Stimulated activated CD8-positive, alpha-beta memory T cell treated with anti-CD3 and anti-CD28 coated beads, Interleukin-7, amount 100 ng/mL, for 48 hours (primary cell): ENCODE data around the gene GRK6.

Experiments
- DNase-seq, 2 donors: peaks; one replicate each; pipeline ENCODE4 v3.0.0-alpha.2; 2020; ENCODE audit warnings: low read depth in 1 of 2; ENCODE audit errors: extremely low read depth in 1 of 2

The GRK6 gene

GRCh38 chr5:177438468-177438867 is 12.0 kb downstream of the GRK6 start:
- DNase-seq, result no peak

DNA sequence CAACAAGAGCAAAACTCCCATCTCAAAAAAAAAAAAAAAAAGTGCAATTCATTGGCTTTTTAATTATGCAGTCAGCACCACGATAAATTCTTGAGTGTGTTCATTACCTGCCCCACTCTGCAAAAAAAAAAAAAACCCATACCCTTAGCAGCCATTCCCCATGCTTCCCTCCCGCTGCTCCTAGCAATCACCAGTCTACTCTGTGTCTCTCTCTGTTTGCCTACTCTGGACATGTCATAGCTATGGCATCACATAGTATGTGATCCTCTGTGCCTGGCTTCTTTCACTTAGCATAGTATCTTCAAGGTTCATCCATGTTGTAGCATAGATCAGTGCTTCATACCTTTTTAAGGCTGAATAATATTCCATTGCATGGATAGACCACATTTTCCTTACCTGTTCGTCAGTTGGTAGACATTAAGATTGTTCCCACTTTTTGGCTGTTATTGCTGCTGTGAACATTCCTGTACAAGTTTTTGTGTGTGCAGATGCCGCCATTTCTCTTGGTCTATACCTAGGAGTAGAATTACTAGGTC is 13.1 kb downstream of the GRK6 start:
- DNase-seq, result no peak

- no peak for DNase-seq
These were observed 13.9 kb downstream of the GRK6 start for GRCh38 chr5:177440211-177440989.

DNA sequence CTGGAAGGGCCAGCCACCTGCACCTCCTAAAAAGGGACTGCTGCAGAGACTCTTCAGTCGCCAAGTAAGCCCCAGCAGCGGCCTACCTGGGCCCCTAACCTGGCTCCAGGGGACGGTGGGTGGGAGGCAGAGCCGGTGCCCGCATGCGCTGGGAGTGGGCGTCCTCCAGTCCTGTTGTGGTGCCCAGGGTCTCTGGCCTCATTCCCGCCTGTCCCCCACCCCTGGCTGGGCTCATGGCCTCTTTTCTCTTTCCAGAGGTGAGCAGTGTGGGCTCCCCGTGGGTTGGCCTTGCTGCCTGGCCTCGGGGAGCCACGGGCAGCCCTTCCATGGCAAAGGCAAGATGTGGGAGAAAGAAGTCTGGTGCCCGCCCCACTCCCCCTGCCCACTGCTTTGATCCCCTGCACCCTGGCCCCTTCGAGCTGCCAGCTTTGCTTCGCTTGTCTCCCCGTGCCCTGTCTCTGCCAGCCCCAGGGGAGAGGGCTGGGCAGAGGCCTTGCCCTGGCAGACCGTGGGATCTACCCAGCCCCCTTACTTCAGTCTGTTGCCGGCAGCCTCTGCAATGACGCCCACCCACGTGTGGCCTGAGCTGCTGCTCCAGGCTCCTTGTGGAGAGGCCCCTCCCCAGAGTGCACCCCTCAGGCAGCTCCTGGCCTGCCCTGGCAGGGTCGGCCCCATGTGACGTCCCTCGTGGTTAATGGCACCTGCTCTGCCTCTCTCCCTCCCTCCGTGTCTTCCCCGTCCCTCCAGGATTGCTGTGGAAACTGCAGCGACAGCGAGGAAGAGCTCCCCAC is 14.7 kb downstream of the GRK6 start:
- no peak for DNase-seq

- DNase-seq, result no peak
These were observed 15.8 kb downstream of the GRK6 start for GRCh38 chr5:177442066-177442826.

DNA sequence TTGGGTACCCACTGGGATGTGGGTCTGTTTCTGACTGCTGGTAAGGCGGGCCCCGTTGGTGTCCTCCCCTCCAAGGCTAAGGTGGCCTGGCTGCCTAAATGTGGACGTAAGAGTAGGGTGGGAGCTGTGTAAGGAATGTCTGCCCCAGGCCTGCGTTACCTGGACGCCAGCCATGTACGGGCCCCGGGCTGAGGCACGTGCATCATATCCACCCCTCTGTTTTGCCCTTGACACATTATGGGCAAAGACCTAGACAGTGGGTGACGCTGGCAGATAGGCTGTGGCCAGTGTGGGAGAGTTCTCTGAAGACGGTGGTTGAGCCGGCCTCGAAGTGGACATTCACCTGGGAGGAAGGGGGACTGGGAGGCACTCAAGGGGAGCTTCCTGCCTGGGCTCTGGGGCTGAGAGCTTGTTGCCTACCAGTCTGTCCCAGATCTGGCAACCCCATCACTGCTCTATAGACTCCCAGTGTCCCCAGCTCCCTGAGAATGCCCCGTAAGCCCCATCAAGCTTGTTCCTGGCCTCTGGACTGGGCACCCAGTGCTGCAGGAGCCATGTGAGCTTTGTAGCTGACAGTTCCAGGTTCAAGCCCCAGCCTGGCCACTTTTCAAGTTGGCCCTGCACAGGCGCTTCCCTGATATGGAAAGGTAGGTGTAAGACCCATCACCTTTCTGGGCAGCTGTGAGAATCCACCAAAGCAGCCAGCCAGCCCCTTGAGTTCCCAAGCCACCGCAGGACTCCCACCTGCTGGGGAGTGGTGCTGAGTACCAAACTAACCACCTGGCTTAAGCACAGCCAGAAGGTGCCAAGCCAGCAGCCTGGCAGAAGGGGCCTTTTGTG is 16.9 kb downstream of the GRK6 start:
- DNase-seq, result no peak

DNA sequence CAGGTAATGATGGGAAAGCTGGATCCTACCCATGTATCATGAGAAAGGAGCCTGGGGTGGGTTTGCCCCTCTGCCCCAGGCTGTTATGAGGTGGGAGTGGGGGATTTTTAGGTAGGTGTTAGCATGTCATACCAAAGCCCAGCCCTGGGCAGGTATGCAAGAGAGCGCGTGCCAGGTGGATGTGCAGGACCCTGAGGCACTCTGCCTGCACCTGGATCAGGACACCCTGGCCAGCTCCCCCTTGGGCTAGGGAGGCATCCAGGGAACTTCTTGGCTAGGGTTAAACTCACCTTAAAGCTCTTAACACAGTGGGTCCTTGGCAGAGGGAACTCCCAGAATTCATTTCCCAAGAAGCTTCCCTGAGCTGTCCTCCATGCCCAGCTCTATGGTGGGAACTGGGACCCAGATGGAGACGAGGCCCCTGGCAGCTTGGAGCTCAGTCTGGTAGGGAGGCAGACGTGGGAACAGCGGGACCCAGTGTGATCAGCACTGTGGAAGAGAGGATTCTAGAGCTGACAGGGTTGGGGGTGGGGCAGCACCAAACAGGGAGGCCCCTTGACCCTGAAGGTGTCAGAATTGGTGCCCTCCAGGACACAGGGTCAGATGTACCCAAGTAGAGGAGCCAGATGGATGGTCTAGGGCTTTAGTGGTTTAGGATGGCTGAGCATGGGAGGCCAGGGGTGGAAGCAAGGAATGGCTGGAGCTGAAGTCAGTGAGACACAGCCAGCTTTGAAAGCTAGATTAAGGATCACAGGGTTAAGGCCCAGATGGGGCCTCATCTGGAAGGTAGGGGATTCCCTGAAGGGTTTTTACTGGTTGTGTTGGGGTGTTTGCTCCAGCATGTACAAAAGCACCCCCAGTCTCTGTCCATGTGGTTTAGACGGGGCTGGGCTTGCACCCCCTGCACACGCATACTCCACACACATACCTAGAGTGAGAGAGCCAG is 17.9 kb downstream of the GRK6 start:
- DNase-seq, result no peak

- no peak for DNase-seq
These were observed 18.8 kb downstream of the GRK6 start for GRCh38 chr5:177445052-177445916.

DNA sequence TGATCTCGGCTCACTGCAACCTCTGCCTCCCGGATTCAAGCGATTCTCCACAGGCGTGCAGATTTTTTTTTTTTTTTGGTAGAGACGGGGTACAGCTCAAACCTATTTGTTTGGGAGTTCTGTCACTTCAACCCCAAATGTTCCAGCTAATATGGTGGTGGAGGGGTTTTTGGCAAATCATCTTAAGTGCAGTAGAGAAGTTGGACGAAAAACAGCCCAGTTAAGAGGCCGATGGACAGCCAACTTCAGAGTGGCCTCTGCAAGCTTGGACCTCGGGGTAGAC is 19.4 kb downstream of the GRK6 start:
- DNase-seq, result no peak

GRCh38 chr5:177446200-177447065 is 20.0 kb downstream of the GRK6 start, which contains the start of gene PRR7:
TSS of gene PRR7 (plus strand) at chr5:177446814. CDS start at chr5:177455068, 8,254 bp downstream.
- DNase-seq, result peak in 1 of 2 donors; percentile 53

- DNase-seq, result no peak
These were observed 20.7 kb downstream of the GRK6 start for GRCh38 chr5:177447066-177447610.

- no peak for DNase-seq
These were observed 21.3 kb downstream of the GRK6 start for GRCh38 chr5:177447611-177448243.

GRCh38 chr5:177448244-177448950 is 21.9 kb downstream of the GRK6 start:
- no peak for DNase-seq

GRCh38 chr5:177449140-177450061 is 22.9 kb downstream of the GRK6 start:
- DNase-seq, result no peak
